Breast epithelium (tissue), 3 donors: ENCODE measurements around the gene BABAM2.

ENCODE experiments used
- POLR2A ChIP-seq: fragments of 450-650 bp; IDR thresholded peaks from one replicate; pipeline ENCODE4 v1.6.1; 2016; ENCODE audit warnings: antibody characterized with exemption, mild to moderate bottlenecking, moderate library complexity
- TF ChIP-seq, protein P1 (sequence below), 3 donors: fragments of 450-650 bp; IDR thresholded peaks; one replicate each; pipeline ENCODE4 v1.5.1; 2016 to 2017; ENCODE audit warnings: antibody characterized with exemption in 3 of 3, mild to moderate bottlenecking in 3 of 3, moderate library complexity in 3 of 3

DNA sequence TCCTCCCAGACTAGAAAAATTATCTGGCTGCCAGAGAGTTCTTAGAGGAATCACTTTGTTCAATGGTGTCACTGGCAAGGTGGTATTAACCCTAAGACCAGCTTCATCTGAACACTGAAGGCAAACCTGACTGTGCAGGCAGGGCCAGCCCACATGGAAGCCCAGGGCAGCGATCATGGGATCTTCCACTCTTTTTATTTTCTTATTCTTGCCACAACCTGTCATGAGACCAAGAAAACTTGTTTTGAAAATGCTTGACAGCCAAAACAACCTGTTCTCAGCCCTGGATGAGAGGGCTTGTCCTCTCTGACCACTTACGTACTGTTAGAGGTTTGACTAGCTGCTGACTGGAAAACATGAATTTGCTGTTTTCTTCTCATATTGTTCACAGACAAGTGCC lies 426.9 kb downstream of the BABAM2 start:
- TF ChIP-seq POLR2A, result no peak
- TF ChIP-seq, protein P1, sequence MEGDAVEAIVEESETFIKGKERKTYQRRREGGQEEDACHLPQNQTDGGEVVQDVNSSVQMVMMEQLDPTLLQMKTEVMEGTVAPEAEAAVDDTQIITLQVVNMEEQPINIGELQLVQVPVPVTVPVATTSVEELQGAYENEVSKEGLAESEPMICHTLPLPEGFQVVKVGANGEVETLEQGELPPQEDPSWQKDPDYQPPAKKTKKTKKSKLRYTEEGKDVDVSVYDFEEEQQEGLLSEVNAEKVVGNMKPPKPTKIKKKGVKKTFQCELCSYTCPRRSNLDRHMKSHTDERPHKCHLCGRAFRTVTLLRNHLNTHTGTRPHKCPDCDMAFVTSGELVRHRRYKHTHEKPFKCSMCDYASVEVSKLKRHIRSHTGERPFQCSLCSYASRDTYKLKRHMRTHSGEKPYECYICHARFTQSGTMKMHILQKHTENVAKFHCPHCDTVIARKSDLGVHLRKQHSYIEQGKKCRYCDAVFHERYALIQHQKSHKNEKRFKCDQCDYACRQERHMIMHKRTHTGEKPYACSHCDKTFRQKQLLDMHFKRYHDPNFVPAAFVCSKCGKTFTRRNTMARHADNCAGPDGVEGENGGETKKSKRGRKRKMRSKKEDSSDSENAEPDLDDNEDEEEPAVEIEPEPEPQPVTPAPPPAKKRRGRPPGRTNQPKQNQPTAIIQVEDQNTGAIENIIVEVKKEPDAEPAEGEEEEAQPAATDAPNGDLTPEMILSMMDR (IDR thresholded peaks at IDR 0.05), result no peak
